Measurements from ENCODE around the gene CREB3.

The CREB3 gene

DNA sequence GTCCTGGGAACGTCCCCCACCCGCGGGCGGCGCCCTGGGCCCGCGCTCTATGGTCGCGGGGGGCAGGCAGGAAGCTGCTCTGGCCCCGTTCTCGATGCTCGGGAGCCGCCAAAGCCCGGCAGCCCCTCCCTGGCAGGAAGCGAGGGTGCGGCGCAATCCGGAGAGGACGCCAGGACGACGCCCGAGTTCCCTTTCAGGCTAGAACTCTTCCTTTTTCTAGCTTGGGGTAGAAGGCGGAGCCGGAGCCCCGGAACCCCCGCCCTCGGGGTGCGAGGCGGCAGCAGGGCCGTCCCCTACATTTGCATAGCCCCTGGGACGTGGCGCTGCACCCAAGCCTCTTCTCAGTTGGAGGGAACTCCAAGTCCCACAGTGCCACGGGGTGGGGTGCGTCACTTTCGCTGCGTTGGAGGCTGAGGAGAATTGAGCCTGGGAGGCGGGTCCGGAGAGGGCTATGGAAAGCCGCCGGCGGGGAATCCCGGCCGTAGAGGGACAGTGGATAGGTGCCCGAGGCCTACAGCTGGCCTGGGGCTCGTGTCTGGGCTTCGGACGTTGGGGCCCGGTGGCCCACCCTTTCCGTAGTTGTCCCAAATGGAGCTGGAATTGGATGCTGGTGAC is at the start of gene CREB3, which contains the start of gene TLN1:
Gene CREB3 (plus strand): TSS at position 482 of the 615 bp plus-strand sequence. CDS start 107 bp downstream, at position 589.
Gene TLN1 (minus strand): TSS at position 11 of the 615 bp plus-strand sequence. CDS start 6,501 bp downstream, outside the sequence.
- in situ Hi-C loops (cut with MboI; ENCODE audit: low pct_unique_long_range_greater_than_20kb, low sequenced_read_pairs): no loop called here
- peak; percentile 99 for DNase-seq

DNA sequence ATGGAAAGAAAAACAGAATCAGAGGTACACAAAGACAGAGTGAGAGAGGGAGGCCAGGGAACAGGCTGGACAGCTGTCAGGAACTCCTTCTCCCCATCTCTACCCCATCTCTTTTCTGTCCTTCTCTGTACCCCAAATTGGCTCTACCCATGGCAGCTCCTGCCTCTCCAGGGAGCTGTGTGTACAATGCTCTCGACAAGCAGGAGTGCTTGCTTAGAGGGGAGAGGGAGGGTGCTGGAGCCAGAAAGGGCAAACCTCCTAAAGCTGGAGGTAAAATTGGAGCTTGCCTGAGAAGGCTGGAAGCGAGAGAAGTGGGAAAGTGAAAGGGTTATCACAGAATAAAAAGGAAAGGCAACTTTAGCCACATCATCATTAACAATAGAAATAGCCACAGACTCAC is 49.1 kb upstream of the CREB3 start:
- in situ Hi-C loops (cut with MboI; ENCODE audit: low pct_unique_long_range_greater_than_20kb, low sequenced_read_pairs): no loop called here

GRCh38 chr9:35684921-35685320 is 47.5 kb upstream of the CREB3 start:
- in situ Hi-C loops (cut with MboI; ENCODE audit: low pct_unique_long_range_greater_than_20kb, low sequenced_read_pairs): no loop called here

More for the DNA sequence above, 49.1 kb upstream of the CREB3 start:
- DNase-seq: no peak

DNA sequence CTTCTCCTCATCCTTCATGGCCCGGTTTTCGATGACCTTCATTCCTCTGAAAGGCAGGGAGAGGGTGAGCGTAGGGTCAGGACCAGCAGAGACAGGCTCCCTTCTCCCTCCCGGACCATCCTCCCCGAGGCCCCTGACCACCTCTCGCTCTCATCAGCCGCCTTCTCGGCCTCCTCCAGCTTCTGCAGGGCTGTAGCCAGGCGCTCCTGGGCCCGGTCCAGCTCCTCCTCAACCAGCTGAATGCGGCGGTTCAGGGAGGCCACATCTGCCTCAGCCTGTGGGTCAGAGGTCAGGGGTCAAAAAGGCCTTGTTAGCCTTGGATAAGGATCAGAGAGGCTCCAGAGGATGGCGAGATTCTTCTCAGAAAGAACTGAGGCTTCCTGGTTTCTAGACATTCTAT is 47.0 kb upstream of the CREB3 start:
- in situ Hi-C loops (cut with MboI; ENCODE audit: low pct_unique_long_range_greater_than_20kb, low sequenced_read_pairs): no loop called here

More at GRCh38 chr9:35684921-35685320, 47.5 kb upstream of the CREB3 start:
- DNase-seq: no peak

GRCh38 chr9:35686222-35687203 is 46.0 kb upstream of the CREB3 start:
- in situ Hi-C loops (cut with MboI; ENCODE audit: low pct_unique_long_range_greater_than_20kb, low sequenced_read_pairs): no loop called here
- no peak for DNase-seq

More for the DNA sequence above, 47.0 kb upstream of the CREB3 start:
- no peak for DNase-seq

GRCh38 chr9:35687306-35687705 is 45.2 kb upstream of the CREB3 start:
- no peak for DNase-seq
- in situ Hi-C loops (cut with MboI; ENCODE audit: low pct_unique_long_range_greater_than_20kb, low sequenced_read_pairs): no loop called here

DNA sequence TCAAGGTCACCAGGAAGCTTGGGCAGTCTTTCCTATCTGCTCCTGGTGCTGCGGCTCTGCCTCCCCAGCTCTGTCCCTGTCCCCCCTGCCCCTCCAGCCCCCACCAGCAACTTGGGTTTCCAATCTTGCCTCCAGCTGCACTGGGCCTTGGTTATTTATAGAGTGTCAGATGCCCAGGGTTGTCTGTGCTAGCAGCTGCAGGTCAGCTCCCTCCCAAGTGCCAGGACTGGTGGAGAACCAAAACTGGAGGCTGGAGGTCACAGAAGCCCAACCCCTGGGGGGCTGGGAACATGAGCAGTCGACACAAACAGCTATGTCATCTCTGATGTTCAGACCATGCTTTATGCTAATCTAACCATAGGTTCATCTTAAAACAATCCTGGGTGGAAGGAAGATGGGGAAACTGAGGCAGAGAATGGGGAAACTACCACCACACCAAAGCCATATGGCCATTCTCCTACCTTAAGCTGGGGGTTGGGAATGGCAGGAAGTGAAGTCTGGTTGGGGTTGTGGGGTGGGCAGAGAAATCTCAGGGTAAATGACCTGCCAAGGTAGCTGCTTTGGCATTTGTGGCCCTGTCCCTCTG is 44.4 kb upstream of the CREB3 start:
- in situ Hi-C loops (cut with MboI; ENCODE audit: low pct_unique_long_range_greater_than_20kb, low sequenced_read_pairs): no loop called here
- DNase-seq: no peak

- in situ Hi-C loops (cut with MboI; ENCODE audit: low pct_unique_long_range_greater_than_20kb, low sequenced_read_pairs): no loop called here
Measured at GRCh38 chr9:35688558-35689541, 43.6 kb upstream of the CREB3 start.

DNA sequence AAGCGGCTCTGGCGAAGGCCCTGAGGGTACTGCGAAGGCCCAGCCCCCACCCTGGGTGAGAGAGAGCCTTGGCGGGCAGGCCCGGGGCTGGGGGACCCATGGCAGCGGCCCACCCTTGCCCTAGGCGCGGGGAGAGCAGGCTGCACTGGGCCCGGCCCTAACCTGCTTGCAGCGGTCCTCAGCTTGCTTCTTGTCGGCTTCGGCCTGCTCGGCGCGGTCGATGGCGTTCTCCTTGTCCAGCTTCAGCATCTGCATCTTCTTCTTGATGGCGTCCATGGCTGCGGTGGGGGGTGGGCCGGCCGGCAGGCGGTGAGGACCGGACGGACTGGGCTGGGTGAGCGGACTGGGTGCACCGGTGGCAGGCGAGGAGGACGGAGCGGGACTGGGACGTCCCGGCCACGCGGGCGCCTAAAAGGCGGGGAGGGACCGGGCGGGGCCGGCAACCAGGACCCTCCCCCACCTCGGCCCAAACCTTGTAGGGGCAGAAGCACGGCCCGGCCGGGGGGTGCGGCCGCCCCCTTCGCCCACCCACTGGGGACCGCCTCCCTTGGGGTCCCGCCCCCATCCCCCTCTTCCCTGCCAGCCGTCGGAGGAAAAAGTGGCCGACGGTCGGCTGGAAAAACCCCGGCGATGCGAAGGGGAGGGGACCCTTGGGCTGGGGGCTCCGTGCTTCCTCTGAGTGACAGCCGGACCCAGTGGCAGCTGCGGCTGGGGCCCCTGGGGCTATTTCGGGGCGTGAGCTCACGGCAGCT is 42.7 kb upstream of the CREB3 start, which contains the start of gene TPM2:
Gene TPM2 (minus strand): TSS at position 384 of the 752 bp plus-strand sequence. CDS start 108 bp downstream, at position 276.
- no peak for DNase-seq

More at GRCh38 chr9:35688558-35689541, 43.6 kb upstream of the CREB3 start:
- no peak for DNase-seq

DNA sequence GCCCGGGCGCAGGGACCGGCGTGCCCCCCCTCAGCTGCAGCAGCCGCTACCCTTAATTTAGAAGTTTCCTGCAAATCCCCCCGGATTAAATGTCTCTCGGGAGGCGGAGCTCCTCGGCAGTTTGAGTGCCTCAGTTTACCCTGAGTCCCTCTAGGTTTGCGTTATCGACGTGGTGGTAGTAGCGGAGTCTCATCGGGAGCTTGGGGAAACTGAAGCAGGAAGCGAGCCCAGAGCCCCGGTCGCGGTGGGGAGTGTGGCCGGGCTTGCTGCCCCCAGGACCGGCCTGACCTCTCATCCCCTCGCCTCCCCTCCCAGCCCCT is 42.2 kb upstream of the CREB3 start:
- DNase-seq: no peak
- in situ Hi-C loops (cut with MboI; ENCODE audit: low pct_unique_long_range_greater_than_20kb, low sequenced_read_pairs): no loop called here

More for the DNA sequence above, 42.7 kb upstream of the CREB3 start, which contains the start of gene TPM2:
- in situ Hi-C loops (cut with MboI; ENCODE audit: low pct_unique_long_range_greater_than_20kb, low sequenced_read_pairs): no loop called here

DNA sequence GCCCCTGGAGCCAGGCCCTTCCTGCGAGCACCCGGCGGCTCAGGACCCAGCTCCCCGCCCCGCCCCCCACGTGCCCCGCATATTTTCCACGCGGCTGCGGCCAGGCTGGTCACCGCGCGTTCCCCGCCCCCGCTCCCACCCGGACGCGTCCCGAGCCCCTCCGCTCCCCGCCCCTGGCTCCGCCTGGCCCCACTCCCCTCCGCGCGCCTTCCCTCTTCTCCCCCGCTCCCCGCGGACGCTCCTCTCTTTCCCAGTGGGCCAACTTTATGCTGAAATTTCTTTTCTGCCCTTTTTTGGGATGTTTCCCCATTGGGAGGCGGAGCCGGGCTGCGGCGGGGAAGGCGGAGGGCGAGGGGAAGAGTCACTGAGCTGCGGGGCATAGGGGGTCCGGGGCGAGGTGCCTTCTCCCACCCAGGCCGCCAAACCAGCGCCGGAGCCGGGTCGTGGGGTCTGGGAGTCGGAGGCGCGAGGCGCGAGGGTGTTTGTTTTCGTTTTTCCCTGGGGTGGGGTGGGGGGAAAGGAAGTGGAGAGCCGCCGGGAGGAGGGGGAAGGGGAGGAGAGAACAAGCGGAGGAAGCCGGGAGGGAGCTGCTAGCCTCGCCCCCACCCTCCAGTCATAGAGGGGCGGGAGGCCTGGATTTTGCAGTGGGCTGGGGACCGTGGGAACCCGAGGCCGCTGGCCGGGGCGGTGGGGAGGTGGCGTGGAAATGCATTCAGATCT is 41.7 kb upstream of the CREB3 start:
- DNase-seq: peak; percentile 62
- in situ Hi-C loops (cut with MboI; ENCODE audit: low pct_unique_long_range_greater_than_20kb, low sequenced_read_pairs): no loop called here

DNA sequence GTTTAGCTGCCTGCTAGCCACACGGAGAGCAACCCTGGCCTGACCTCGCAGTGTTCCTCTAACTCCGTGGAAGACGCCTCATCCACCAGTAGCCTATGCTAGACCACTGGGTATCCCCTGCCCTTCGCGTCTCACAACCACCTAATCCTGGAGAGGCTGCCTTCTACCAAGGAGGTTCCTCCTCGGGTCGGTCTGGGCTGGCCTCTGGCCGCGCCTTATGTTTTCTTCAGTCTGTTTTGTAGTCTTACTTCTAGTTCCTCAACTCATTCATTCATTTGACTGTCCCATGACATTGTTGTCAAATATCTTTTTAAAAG is 41.2 kb upstream of the CREB3 start:
- DNase-seq: no peak
- in situ Hi-C loops (cut with MboI; ENCODE audit: low pct_unique_long_range_greater_than_20kb, low sequenced_read_pairs): no loop called here

DNA sequence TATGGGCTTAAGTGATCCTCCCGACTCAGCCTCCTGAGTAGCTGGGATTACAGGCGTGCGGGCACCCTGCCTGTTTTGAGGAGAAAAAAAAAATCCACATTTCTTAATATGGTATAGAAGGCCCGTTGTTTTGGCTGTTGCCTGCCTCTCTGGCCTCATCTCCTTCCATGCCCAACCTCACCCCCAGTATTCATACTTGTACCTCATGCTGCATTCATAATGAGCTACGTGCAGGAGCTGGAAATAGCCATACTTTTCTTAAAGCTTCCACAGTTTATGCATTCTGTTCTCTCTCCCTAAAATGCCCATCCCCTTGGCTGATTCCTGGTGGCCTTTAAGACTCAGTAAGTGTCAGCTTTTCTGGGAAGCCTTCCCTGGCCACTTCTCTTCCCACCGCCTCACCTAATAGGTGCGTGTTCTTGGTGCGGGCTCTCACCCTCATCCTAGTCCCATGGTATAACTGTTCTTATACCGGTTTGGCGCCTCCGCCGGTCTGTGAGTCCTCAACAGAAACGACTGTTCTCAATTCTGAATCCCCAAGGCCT is 40.6 kb upstream of the CREB3 start:
- no peak for DNase-seq
- in situ Hi-C loops (cut with MboI; ENCODE audit: low pct_unique_long_range_greater_than_20kb, low sequenced_read_pairs): no loop called here

DNA sequence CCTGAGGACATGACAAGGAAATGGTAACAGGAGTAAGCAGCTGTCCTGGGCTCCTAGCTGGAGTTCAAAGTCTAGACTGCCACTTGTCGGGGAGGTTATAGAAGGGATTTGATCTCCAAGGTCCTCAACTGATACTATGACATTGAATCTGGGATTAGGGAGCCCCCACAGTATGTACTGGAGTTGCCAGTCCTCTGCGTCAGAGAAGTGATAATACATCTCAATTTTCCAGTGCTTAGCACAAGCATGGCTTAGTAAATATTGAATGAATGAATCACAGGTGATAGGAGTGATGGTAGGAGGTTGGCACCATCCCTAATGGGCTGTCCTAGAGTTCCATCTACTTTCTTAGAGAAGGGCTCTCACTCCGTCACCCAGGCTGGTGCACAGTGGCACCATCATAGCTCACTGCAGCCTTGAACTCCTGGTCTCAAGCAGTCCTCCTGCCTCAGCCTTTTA is 36.5 kb upstream of the CREB3 start:
- DNase-seq: no peak
- in situ Hi-C loops (cut with MboI; ENCODE audit: low pct_unique_long_range_greater_than_20kb, low sequenced_read_pairs): no loop called here

DNA sequence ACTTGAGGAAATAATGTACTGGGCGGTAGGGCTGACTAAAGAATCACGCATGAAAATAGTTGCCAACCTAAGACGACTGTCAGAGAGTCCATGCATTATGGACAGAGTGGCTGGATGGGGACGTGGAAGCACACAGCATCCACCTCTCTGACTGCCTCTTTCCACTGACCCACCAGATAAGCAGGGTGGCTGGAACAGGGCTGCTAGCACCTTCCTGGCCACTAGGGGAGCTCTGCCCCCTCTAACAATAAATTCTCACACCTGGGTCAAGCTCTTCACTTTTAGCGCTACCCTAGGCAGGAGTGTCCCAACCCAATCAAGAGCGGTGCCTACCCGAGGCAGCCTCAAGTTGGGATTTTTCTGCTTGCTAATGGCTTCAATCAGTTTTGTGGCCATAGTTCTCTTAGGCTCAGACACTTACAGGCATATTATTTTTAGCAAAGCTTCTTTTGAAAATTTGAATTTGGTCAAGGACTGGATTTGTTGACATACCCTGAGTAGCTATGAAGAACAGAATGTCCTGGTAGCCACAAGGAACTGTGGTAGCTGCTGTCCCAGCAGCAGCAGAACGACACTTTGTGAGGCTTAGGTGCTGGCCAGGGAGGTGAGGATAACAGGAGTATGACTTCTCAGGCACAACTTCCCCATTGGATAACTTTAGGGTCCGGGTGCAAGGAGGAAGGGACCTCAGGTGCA is 35.8 kb upstream of the CREB3 start:
- in situ Hi-C loops (cut with MboI; ENCODE audit: low pct_unique_long_range_greater_than_20kb, low sequenced_read_pairs): no loop called here
- peak; percentile 69 for DNase-seq

DNA sequence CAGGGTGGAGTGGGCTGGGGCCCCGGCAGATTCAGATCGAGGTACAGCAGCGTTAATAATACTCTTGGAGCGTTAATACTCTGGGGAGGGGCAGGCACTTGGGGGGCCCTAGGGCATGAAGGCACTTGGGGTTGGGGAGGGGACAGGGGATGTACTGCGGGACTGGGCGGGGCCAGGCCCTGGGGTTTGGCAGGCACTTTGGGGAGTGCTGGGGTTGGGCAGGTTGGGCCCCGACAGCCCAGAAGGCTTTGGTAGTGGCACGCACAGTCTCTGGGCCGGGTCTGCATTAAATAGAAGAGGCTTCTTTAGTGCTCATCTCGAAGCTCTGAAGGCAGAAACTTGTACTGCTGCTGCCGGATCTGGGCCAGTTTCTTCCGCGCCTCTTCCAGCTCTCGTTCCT is 35.0 kb upstream of the CREB3 start:
- in situ Hi-C loops (cut with MboI; ENCODE audit: low pct_unique_long_range_greater_than_20kb, low sequenced_read_pairs): no loop called here
- no peak for DNase-seq

DNA sequence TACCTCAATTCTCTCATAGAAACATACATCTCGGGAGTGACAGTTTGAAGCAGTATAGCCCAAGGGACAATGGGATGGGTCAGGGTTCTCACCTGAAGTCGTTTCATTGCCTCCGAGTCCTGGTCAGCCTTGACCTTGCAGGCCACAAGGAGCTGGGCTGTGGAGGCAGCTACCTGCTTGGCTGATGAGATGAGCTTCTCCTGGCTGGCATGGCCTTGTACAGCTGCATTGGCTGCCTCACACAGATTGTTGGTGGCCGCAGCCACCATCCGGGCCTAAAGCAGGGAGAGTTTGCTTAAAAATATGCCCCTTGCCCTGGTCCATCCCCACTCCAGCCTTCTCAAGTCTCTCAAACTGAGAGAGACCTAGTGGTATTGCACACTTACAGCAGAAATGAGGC is 34.2 kb upstream of the CREB3 start:
- in situ Hi-C loops (cut with MboI; ENCODE audit: low pct_unique_long_range_greater_than_20kb, low sequenced_read_pairs): no loop called here
- DNase-seq: no peak

All from KBM-7 (cell line).